Neural progenitor cell (in vitro differentiated cells): ENCODE data around the gene PARD3B. TPM values are rescaled to one million over a fixed set of nuclear protein-coding genes. Genes with fewer than 3 reads are reported as not detected.

ENCODE experiments used
- DNase-seq: peaks from one replicate; pipeline ENCODE4 v3.0.0-alpha.2; 2016; ENCODE audit warnings: low spot score
- H2AFZ ChIP-seq: fragments of 200-600 bp; sonication (generic); replicated peaks from 2 replicates; pipeline ENCODE4 v1.6.1; 2016; ENCODE audit warnings: antibody characterized with exemption
- H3F3A ChIP-seq: fragments of 200-600 bp; sonication (generic); 2 replicates; pipeline ENCODE4 v1.6.1; 2016; ENCODE audit warnings: antibody characterized with exemption, low read depth
- H3K27ac ChIP-seq: fragments of 200-600 bp; sonication (generic); 2 replicates; pipeline ENCODE4 v1.5.1; 2016; ENCODE audit warnings: mild to moderate bottlenecking
- H3K27me3 ChIP-seq: fragments of 200-600 bp; sonication (generic); 2 replicates; pipeline ENCODE4 v1.6.1; 2016; ENCODE audit warnings: mild to moderate bottlenecking, moderate library complexity
- H3K36me3 ChIP-seq: fragments of 200-600 bp; sonication (generic); 2 replicates; pipeline ENCODE4 v1.5.1; 2016
- H3K4me1 ChIP-seq: fragments of 200-600 bp; sonication (generic); 2 replicates; pipeline ENCODE4 v1.6.1; 2016; ENCODE audit warnings: mixed run types
- H3K4me2 ChIP-seq: fragments of 200-600 bp; sonication (generic); 2 replicates; pipeline ENCODE4 v1.6.1; 2016
- H3K4me3 ChIP-seq: fragments of 200-600 bp; sonication (generic); 2 replicates; pipeline ENCODE4 v1.5.1; 2016
- H3K79me2 ChIP-seq: fragments of 200-600 bp; sonication (generic); 2 replicates; pipeline ENCODE4 v1.6.1; 2016; ENCODE audit warnings: low read depth
- H3K9ac ChIP-seq: fragments of 200-600 bp; sonication (generic); 2 replicates; pipeline ENCODE4 v1.6.1; 2016
- H3K9me3 ChIP-seq: fragments of 200-600 bp; sonication (generic); 2 replicates; pipeline ENCODE4 v1.5.1; 2016; ENCODE audit warnings: low read depth
- H4K20me1 ChIP-seq: fragments of 200-600 bp; sonication (generic); 2 replicates; pipeline ENCODE4 v1.6.1; 2016; ENCODE audit warnings: low read depth
- H3K27ac Mint-ChIP-seq: 3 replicates; pipeline ENCODE4 v1.8.0; 2021; ENCODE audit warnings: mixed read lengths
- H3K27me3 Mint-ChIP-seq: 2 replicates; pipeline ENCODE4 v1.8.0; 2022; ENCODE audit warnings: low read depth, mild to moderate bottlenecking, inconsistent platforms, moderate library complexity, mixed read lengths; ENCODE audit not compliant: insufficient read depth
- H3K36me3 Mint-ChIP-seq: 3 replicates; pipeline ENCODE4 v1.8.0; 2021; ENCODE audit warnings: mixed read lengths
- H3K4me1 Mint-ChIP-seq: 3 replicates; pipeline ENCODE4 v1.8.0; 2021; ENCODE audit warnings: mixed read lengths
- H3K4me3 Mint-ChIP-seq: 3 replicates; pipeline ENCODE4 v1.8.0; 2021; ENCODE audit warnings: mild to moderate bottlenecking, moderate library complexity, mixed read lengths
- H3K9me3 Mint-ChIP-seq: 3 replicates; pipeline ENCODE4 v1.8.0; 2020; ENCODE audit warnings: mixed read lengths
- CTCF ChIP-seq: fragments of 200-600 bp; sonication (generic); IDR thresholded peaks from 2 replicates; pipeline ENCODE4 v1.5.1; 2017; ENCODE audit warnings: antibody characterized with exemption, mild to moderate bottlenecking
- EZH2 ChIP-seq: fragments of 200-600 bp; sonication (generic); IDR thresholded peaks from 2 replicates; pipeline ENCODE4 v1.6.1; 2017; ENCODE audit warnings: antibody characterized with exemption, mild to moderate bottlenecking, moderate library complexity
- EZH2phosphoT487 ChIP-seq: fragments of 200-600 bp; sonication (generic); IDR thresholded peaks from 2 replicates; pipeline ENCODE4 v1.6.1; 2017; ENCODE audit warnings: antibody characterized with exemption
- total RNA-seq: library from RNA; depleted of rRNA; stranded (reverse); fragments of >200 nt; gene quantifications from 2 replicates; pipeline ENCODE4 v1.2.3, GENCODE V29; 2015; ENCODE audit warnings: low replicate concordance

Gene PARD3B
- total RNA-seq, 1 donor from 2014 or later, result 8.4 TPM

- Histone ChIP-seq H3K4me1 (peaks cover 3% of the 10 kb centered on the region), H3K4me2 (no peak overlapping the region), H3K9ac (no peak overlapping the region), H4K20me1 (no peaks in the 10 kb centered on the region), H3K27me3 (no peaks in the 10 kb centered on the region), H3K27ac (no peak overlapping the region), H2AFZ (no peak overlapping the region), H3K4me3 (no peak overlapping the region), H3K36me3 (no peaks in the 10 kb centered on the region), H3K9me3 (no peaks in the 10 kb centered on the region), H3F3A (no peaks in the 10 kb centered on the region), H3K79me2 (no peaks in the 10 kb centered on the region)
- Mint-ChIP-seq H3K4me1 (peaks cover 17% of the 10 kb centered on the region), H3K27me3 (no peaks in the 10 kb centered on the region), H3K36me3 (peaks cover 4% of the 10 kb centered on the region), H3K9me3 (peaks cover 5% of the 10 kb centered on the region), H3K4me3 (no peak overlapping the region), H3K27ac (no peak overlapping the region)
- no peak for TF ChIP-seq CTCF
- no peak for TF ChIP-seq EZH2phosphoT487
- TF ChIP-seq EZH2, result no peak
- no peak for DNase-seq
Observed at GRCh38 chr2:205612636-205613035, 1067.4 kb downstream of the PARD3B start.

GRCh38 chr2:205613970-205614559 is 1068.8 kb downstream of the PARD3B start:
- TF ChIP-seq EZH2phosphoT487, result no peak
- no peak for TF ChIP-seq EZH2
- no peak for TF ChIP-seq CTCF
- no peaks in the 10 kb centered on the region for H3F3A ChIP-seq
- Mint-ChIP-seq H3K9me3 (peaks cover 5% of the 10 kb centered on the region), H3K27ac (peak overlapping the region; percentile 58), H3K4me1 (peaks cover 19% of the 10 kb centered on the region), H3K36me3 (peaks cover 4% of the 10 kb centered on the region), H3K4me3 (no peak overlapping the region), H3K27me3 (no peaks in the 10 kb centered on the region)
- no peak overlapping the region for H3K27ac ChIP-seq
- no peaks in the 10 kb centered on the region for H3K9me3 ChIP-seq
- H2AFZ ChIP-seq, result no peak overlapping the region
- no peak overlapping the region for H3K4me3 ChIP-seq
- H3K9ac ChIP-seq, result no peak overlapping the region
- H3K79me2 ChIP-seq, result no peaks in the 10 kb centered on the region
- no peaks in the 10 kb centered on the region for H4K20me1 ChIP-seq
- H3K4me1 ChIP-seq, result peaks cover 3% of the 10 kb centered on the region
- H3K36me3 ChIP-seq, result no peaks in the 10 kb centered on the region
- no peak for DNase-seq
- H3K4me2 ChIP-seq, result no peak overlapping the region
- no peaks in the 10 kb centered on the region for H3K27me3 ChIP-seq

- H4K20me1 ChIP-seq, result no peaks in the 10 kb centered on the region
- no peaks in the 10 kb centered on the region for H3K27me3 Mint-ChIP-seq
- TF ChIP-seq EZH2phosphoT487, result no peak
- no peak for TF ChIP-seq CTCF
- no peak for TF ChIP-seq EZH2
Observed at GRCh38 chr2:205614965-205615364, 1069.7 kb downstream of the PARD3B start.

More at GRCh38 chr2:205614965-205615364, 1069.7 kb downstream of the PARD3B start:
- Histone ChIP-seq H3K4me1 (peaks cover 3% of the 10 kb centered on the region), H3F3A (no peaks in the 10 kb centered on the region), H3K4me2 (no peak overlapping the region), H3K4me3 (no peak overlapping the region), H3K27me3 (no peaks in the 10 kb centered on the region), H3K36me3 (no peaks in the 10 kb centered on the region), H2AFZ (no peak overlapping the region), H3K9me3 (no peaks in the 10 kb centered on the region), H3K79me2 (no peaks in the 10 kb centered on the region), H3K9ac (no peak overlapping the region), H3K27ac (no peak overlapping the region)
- peaks cover 20% of the 10 kb centered on the region for H3K4me1 Mint-ChIP-seq
- no peak for DNase-seq
- H3K9me3 Mint-ChIP-seq, result peaks cover 5% of the 10 kb centered on the region
- H3K36me3 Mint-ChIP-seq, result peaks cover 4% of the 10 kb centered on the region
- no peak overlapping the region for H3K4me3 Mint-ChIP-seq
- no peak overlapping the region for H3K27ac Mint-ChIP-seq
